GM15510 (cell line): Measurements from ENCODE around the gene PSMG2.

Source experiments
- POLR2A ChIP-seq: IDR thresholded peaks from 3 replicates; pipeline ENCODE4 v1.6.1; 2011; ENCODE audit warnings: borderline replicate concordance; ENCODE audit not compliant: insufficient read length; ENCODE audit errors: extremely low read depth

Gene PSMG2

DNA sequence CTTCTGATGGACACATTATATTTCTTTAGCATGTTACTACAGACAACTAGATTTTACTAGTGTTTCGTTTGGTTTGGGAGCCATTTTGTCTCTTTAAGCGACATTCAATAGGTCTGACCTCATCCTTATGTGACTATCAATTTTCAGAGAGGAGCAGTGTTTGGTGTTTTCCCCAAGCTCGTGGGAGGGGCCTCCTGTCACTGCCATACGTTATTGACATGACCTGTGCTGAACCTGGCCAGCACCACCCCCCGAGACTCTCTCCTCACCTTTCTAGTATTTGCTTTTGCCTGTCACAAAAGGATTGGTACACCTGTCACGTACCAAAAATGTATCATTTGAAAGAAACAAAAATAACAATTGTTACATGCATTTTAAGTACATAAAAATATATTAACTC, 69.3 kb downstream of the PSMG2 start:
- TF ChIP-seq POLR2A: no peak

DNA sequence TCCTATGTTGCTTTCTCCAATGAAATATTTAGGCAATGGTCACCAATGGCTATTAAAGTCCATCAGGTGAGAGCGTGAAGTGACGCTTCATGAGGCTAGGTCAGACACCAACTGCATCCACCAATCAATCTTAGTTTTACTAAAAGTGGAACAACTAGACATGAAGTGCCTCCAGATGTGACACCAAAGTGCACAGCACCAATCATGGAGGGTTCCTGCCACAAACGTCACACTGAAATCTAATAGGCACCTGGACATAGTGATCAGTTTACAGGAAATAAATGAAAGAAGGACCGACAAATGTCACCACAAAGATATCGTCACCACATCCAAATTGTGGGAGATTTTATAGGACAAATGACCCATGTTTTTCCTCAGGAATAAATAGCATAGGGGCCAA, 70.5 kb downstream of the PSMG2 start:
- no peak for TF ChIP-seq POLR2A

DNA sequence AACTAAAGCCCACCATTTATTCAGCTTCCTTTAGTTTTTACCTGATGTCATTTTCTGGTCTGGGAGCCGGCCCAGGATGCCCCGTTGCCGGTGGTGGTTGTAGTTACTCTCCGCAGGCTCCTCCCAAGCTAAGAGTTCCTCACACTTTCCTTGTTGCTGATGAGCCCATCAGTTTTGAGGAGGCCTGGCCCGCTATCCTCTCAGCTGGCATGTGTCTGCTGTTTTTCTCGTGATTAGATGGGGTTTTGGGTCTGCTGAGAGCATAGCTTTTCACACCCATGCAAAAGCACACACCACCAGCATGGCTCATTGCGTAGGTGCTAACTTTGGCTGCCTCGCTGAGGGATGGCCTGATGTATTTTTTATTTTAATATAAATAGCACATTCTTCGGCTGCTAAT, 72.1 kb downstream of the PSMG2 start:
- TF ChIP-seq POLR2A: no peak
